ENCODE measurements around the gene CTSZ.

CTSZ gene

DNA sequence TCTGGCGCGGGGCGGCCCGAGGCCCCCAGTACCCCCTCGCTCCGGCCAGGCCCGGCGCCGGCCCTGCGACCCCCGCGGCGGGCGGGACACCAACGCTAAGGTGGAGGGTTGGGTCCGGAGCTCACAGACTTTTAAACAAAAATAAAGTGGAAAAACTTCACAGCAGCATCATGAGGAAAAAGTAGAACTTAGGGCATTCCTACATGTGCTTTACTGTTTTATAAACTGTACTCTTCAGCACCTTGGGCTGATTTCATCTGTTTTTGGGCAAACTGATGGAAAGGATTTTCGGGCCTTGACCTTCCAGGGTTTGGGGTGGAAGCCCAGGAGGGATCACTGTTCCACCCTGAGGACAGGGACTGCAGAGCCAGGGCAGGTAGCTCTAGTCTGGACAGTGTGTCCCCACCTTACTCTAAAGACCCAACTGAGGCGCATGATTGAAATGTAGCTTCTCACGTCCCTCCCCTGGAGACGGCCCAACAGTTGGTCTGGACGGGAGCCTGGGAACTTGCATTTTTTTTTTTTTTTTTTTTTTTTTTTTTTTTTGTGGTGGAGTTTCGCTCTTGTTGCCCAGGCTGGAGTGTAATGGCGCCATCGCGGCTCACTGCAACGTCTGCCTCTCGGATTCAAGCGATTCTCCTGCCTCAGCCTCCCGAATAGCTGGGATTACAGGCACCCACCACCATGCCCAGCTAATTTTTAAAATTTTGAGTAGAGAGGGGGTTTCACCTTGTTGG, 25.3 kb downstream of the CTSZ start:
- no peak for TF ChIP-seq CTCF (IDR thresholded peaks at IDR 0.05; ENCODE audit: extremely low read depth, missing control alignments)
- DNase-seq (ENCODE audit: low spot score): peak; percentile 44

- peak; percentile 99 for DNase-seq (ENCODE audit: low spot score)
- no peak for TF ChIP-seq CTCF (IDR thresholded peaks at IDR 0.05; ENCODE audit: extremely low read depth, missing control alignments)
Observed at GRCh38 chr20:58980711-58981627, 26.1 kb downstream of the CTSZ start, which contains the start of gene NELFCD. TSS of gene NELFCD (plus strand) at chr20:58981256. CDS start at chr20:58981310, 54 bp downstream.

DNA sequence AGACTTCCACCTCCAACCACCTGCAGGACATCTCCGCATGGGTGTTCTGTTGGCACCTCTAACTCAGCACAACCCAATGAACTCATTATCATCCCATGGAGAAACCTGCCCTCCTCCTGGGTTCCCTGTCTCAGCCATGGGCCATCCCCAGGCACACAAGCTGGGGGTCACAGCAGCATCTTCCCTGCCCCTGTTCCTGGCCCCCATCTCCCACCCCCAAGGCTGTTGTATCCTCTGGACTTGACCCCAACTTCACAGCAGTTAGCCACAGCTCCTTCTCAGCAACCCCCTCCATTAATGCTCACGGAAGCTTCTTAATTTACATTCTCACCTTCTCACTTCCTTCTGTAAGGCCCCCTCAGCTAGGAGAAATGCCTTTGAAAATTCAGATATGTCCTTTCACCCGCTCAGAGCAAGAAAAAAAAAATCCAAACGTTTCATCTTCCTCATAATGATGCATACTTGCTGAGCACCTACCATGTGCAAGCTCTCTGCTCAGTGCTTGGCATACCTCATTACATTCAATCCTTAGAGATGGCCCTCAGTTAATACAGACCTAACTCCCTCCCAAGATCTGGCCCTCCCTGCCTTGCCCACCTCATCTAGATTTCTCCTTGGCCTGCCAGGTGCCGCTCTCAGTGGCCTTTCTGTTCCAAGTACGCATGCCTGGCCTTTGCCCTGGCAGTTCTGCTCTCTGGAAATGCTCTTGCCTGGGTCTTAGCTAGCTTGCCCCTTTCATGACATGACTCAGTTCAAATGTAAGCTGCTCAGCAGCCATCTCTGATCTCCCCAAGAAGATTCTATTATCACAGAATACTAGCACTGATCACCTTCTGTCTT, 28.5 kb downstream of the CTSZ start:
- DNase-seq (ENCODE audit: low spot score): no peak

GRCh38 chr20:58976061-58976730, 30.9 kb downstream of the CTSZ start:
- DNase-seq (ENCODE audit: low spot score): no peak

More for the DNA sequence above, 28.5 kb downstream of the CTSZ start:
- TF ChIP-seq CTCF (IDR thresholded peaks at IDR 0.05; ENCODE audit: extremely low read depth, missing control alignments): no peak

GRCh38 chr20:58975353-58975752, 31.7 kb downstream of the CTSZ start:
- no peak for TF ChIP-seq CTCF (IDR thresholded peaks at IDR 0.05; ENCODE audit: extremely low read depth, missing control alignments)
- DNase-seq (ENCODE audit: low spot score): no peak

More at GRCh38 chr20:58976061-58976730, 30.9 kb downstream of the CTSZ start:
- TF ChIP-seq CTCF (IDR thresholded peaks at IDR 0.05; ENCODE audit: extremely low read depth, missing control alignments): no peak

DNA sequence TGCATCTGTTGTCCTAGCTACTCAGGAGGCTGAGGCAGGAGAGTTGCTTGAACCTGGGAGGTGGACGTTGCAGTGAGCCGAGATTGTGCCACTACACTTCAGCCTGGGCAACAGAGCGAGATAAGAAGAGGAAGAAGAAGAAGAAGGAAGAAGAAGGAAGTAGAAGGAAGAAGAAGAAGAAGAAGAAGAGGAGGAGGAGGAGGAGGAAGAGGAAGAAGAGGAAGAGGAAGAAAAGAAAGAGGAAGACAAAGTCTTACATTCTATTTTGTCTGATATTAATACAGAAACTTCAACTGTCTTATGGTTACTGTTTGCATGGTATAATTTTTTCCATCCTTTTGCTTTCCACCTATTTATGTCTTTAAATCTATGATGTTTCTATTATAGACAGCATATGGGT, 33.2 kb downstream of the CTSZ start:
- no peak for TF ChIP-seq CTCF (IDR thresholded peaks at IDR 0.05; ENCODE audit: extremely low read depth, missing control alignments)
- DNase-seq (ENCODE audit: low spot score): no peak

Data from GM20000 (cell line).